GM21367 (cell line): ENCODE measurements around the gene SERPINA5.

Experiments used
- ATAC-seq: cut with Tn5 transposase; IDR thresholded peaks from one replicate; pipeline ENCODE4 v1.9.1; 2021; ENCODE audit not compliant: unreplicated experiment

SERPINA5 gene, protein sequence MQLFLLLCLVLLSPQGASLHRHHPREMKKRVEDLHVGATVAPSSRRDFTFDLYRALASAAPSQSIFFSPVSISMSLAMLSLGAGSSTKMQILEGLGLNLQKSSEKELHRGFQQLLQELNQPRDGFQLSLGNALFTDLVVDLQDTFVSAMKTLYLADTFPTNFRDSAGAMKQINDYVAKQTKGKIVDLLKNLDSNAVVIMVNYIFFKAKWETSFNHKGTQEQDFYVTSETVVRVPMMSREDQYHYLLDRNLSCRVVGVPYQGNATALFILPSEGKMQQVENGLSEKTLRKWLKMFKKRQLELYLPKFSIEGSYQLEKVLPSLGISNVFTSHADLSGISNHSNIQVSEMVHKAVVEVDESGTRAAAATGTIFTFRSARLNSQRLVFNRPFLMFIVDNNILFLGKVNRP

DNA sequence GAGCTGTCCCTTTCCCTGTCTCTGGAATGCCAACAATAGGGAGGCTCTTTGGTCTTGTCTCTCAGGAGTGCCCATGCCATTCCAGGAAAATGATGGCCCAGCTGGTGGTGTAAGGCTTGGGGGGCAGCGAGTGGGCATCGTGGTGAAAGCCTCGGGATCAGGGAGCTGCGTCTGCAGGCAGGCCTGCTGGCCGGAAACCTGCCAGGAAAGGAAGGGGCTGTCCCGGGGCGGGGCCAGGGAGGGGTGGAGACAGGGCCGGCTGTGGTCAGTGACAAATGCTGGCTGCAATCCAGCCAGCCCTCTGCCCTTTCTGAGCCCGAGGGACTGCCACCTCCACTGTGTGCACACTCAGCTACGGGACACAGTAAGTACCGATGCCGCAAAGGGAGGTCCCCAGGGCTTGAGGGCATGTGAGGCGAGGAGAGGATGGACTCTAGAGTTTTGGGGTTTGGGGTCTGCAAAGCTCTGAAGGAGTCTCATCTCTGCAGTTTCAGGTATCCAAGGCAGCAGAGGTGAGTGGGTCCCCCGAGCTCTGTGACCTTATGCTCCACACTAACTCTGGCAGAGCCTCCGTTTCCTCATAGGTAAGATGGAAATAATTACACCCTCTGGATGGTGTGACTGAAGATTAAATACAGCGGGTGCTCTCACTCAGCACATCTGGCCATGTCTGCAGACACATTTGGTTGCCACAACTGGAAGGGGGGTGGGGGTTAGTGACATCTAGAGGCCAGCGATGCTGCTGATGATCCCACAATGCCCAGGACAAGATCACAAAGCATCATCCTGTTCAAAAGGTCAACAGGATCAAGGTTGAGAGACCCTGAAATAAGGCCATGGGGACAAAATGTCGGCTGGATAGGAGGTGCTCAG lies at the start of gene SERPINA5:
TSS of gene SERPINA5 (plus strand) at position 300 of the 873 bp plus-strand sequence. CDS start 5,937 bp downstream, outside the sequence.
- ATAC-seq: no peak

DNA sequence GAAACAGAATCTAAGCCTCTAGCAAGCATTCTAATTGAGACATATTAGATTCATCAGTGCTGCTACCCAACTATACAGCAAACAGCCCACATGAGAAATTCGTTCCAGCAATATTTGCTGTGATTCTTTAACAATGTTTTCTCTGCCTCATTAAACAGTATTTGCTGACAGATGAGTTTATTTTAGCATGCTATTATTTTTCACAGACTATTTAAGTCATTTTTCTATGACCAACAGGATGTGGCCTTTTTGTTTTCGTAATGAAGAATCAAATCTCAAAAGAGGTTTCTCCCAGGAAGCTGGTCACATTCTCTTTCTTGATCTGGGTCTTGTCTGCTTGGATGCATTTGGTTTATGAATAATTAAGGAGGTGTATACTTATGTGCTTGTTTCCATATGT lies 48.8 kb upstream of the SERPINA5 start:
- no peak for ATAC-seq

DNA sequence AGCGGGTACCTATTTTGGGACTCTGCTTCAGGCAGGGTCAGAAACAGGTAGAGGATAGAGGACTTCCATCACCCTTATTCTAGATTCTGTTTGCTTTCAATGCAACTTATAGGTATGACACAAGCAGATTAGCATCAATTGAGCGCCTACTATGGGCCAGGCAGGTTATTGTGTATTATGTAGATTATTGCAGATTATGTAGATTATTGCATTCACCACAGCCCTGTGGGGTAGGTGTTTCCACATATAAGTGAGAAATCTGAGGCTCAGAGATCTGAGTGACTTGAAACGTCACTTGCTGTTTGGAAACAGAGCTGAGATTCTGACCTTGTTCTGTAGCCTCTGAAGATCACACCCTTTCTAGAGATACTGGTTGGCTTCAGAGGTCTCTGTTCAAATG lies 45.7 kb upstream of the SERPINA5 start:
- no peak for ATAC-seq

DNA sequence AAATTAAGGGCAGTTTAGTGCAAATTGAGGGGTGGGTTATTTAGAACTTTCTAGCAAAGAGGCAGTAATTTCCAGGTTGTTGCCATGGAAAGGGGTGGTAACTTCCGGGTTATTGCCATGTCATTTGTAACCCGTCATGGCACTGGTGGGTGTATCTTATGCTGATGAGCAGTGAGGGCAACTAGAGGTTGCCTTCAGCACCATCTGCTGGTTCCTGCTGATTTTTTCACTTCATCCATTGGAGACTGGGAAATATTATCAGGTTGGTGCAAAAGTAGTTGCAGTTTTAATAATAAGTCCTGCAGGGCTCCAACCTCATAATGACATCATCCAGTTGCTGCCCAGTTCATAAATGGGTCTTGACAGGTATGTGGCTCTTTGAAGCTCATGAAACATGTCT lies 44.4 kb upstream of the SERPINA5 start:
- ATAC-seq: no peak

DNA sequence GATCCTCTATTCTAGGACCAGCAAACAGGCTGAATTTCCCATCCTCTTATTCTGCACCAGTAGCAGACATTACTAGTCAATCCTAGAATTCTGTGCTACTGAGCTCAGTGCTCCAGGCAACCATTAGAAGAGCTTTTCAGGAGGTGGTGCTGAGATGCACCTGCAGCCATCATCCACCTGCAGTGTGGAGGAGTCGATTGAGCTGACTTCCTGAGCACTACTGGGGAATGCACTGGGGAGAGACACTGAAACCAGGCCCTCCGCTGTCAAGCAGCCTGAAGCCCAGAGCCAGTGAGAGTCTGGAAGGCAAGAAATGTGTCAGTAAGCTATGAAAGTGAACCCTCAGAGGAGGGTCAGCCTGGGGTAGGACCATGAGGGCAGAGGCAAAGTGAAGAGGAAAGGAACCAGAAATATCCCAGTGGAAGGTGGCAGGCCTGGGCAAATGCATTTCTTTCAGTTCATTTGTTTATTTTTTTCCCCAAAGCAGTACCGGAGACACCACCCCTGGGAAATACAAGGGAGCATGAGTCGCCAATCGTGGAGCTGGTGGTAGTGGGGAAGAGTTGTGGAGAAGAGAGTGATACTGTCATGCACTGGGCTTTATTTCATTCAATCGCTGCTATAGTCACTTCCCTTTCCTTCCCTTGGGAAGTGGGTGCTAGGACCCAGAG lies 43.0 kb upstream of the SERPINA5 start:
- no peak for ATAC-seq

DNA sequence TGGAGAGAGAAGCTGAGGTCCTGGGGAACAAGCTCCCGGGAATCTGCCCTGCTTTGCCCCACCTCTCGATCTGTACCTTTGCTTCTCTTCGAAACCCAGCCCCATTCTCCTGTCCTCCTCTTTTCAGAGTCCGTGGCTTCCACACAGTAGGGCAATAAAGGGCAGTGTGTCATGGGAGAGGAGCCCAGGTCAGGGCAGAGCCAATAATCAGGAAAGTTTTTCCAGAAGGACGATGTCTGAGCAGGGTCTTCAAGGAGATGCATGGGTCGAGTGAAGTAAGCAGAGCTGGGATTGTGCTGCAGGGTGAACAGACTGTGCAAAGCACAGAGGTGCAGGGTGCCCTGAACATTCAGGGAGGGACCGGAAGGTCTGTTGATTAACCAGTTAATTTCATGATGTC lies 42.0 kb upstream of the SERPINA5 start:
- no peak for ATAC-seq

DNA sequence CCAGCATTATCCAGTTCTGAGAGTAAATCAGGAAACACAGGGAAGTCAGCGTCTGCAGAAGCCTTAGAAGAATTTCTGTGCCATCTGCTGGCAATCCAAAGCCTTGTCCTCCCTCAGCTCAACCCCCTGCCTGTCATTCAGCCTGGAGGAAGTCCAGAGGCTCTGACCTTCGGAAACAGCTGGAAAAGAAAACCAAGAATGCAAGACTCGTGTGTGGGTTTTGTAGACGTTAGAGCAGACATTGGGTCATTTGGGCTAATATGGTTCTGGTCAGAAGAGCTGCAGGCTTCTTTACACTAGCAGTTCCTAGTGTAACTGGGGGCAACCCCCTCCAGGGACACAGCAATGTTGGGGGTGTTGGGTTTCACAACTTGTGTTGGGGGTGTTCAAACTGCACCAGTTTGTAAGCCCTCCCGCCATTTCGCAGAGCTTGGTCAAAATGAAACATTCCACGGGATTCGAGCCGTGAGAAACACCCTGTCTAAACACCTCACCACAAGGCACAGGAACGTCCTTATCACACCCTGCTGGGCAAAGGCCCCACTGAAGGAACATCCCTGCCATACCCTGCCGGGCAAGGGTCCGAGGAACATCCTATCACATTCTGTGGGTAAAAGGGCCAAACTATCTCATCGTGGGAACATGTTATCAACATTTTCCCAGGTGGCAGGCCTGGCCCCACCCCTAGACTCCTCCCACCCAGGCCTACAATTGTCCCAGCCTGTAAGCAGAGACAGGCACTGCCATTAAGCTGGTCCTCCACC lies 41.0 kb upstream of the SERPINA5 start:
- no peak for ATAC-seq

DNA sequence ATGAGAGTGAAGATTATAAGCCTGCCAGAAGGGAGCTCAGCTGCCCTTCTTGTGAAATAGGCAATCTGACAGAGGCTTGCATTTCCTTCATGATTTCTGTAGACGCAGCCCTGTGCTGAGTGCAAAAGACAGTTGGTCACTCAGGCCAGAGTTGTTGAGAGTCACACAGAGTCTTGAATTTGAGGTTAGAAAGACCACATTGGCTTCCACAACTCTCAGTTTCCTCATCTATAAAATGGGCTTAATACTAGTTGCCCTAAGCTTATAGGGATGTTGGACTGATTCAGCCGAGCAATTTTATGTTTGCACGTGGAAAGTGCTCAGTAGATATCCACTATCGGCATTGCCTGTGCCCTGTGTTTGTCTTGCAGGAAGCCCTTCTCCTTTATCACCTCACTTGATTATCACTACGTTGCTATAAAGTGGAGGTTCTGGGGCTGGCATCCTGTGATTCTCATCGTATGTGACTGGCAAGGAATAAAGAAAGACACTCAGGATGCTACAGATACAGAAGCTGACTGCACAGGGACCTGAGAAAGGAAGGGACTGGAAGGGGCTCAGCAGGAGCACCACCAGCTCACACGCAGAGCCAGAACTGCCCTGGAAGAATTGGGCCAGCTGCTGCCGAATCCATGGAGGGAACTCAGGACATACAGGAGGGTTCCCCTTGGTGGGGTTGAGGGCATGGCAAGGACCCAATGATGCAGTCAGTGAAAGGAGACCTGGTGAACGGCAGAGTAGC lies 39.8 kb upstream of the SERPINA5 start:
- ATAC-seq: no peak

DNA sequence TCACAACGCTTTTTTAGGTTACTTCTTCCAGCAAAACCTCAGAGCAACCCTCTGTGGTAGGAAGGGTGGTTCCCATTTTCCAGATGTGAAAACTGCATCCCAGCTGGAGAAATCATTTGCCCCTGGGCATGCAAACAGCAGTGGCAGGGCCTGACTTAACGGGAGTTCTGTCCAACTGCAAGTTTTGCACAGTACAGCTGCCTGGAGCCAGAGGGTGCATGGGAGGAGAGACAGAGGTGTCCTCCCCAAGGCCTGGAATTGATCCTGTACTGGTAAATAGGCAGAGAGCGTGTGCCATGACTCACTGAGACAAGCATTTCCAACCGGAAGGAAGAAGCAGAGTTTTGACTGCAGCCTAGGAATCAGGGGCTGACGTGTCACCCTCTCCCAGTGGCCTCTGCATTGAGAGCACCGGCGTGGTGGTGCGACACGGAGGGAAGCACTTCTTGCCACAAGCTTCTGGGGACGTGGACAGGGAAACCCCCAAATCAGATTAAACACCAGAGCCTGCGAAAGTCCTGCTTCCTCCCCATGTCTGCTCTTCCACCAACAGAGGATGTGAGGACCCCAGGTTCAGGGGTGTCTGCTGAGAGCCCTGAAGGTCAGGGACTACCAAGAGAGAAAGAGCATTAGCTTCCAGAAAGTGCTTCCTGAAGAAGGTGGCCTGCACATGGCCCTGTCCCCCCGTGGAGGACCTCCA lies 39.0 kb upstream of the SERPINA5 start:
- no peak for ATAC-seq

DNA sequence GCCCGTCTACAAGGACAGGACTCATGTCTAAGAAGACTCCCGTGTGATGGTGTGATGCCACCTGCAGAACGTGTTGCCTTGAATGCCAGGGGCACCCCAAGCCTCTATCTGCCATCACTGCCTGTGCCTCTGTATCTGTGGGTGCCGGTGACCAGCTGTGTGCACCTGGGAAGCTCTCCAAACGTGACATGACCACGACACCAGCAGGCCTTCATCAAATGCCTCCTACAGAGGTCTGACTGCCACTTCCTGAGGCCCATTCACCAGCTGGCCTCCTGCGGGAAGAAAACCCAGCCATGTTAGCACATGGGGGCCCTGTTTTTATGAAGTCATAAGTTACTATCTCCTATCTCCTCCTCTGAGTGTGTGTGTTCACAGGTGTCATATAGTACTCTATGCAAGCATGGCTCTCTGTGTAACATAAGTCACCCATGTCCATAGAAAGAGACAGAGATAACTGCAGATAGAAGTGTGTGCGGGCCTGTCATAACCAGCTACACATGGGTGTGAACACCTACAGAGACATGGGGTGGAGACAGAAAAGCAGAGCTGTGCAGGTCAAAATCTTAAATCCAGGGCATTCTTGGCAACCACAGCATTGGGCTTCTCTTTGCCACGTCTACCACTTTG lies 38.3 kb upstream of the SERPINA5 start:
- no peak for ATAC-seq

DNA sequence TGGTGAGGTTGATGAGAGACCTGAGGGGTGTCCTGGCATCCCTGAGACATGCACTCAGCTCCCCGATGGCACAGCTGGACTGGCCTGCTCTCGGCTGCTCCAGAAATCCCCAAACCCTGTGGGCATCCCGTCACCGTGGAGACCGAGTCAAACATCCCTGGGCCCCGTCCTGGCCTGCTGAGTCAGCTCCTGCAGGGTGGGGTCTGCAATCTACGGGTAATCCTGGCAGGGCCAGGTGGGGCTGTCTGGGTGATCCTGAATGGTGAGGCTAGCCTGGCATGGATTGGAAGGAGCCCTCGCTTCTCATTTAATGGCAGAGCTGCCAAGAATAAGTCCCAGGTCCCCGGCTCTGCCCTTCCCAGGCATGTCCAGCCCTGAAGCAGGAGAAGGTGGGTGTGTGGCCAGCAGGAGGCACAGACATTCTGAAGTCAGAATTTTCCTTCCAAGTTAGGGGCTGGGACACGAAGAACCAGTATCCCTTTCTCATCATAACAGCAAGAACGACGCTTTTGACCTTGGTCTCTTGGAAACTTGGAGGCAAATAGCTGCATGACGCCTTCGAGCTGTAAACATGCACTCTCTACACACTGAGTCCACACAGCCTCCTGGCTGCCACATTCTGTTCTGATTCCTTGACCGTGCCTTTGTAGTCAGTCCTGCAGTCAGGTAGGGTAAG lies 37.6 kb upstream of the SERPINA5 start:
- no peak for ATAC-seq

DNA sequence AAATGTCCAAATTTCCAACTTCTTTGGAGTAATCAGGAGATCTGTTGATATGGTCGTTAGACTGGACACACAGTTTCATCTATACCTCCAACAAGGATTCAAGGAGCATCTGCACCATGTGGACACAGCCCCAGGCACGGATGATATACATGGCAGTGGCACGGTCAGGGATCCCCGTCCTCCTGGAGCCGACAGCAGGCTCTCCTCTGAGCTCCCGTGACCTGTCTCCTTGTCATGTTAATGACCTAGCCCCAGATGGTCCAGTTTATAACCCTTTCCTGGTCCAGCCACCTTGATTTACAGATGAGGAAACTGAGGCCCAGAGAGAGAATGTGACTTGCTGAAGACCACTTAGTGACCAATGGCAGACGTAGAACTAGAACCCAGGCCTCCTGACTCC lies 36.5 kb upstream of the SERPINA5 start:
- ATAC-seq: no peak

DNA sequence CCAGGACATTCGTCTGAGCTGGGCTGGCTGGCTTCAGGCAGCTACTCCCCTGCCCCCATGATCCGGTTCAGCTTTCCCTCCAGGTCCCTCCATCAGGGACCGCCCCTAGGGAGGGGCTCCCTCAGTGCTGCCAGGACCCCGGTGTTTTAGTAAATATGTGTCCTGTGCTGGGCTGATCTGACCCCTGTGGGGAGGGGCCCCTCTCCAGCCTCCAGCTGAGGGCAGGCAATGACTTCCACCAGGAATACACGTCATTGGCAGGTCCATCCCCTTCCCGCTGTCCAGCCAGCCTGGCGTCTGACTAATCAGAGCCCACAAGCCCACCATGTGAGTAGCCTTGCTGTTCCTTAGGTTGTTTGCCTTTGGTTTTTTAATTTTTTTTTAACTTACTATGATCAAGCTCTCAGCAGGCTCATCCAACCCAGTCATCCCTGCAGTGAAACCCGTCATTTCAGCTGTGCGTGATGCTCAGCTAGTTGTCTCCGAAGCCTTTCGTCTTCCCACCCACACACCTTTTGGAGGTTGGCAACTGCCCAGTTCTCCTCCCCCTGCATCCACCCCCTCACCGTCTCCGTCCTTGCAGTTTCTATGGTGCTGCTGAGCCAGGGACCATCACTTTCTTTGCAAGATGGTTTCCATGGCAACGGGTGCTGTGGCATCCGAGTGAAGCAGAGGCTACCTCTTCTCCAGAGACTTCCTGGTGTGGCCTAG lies 35.9 kb upstream of the SERPINA5 start:
- no peak for ATAC-seq

DNA sequence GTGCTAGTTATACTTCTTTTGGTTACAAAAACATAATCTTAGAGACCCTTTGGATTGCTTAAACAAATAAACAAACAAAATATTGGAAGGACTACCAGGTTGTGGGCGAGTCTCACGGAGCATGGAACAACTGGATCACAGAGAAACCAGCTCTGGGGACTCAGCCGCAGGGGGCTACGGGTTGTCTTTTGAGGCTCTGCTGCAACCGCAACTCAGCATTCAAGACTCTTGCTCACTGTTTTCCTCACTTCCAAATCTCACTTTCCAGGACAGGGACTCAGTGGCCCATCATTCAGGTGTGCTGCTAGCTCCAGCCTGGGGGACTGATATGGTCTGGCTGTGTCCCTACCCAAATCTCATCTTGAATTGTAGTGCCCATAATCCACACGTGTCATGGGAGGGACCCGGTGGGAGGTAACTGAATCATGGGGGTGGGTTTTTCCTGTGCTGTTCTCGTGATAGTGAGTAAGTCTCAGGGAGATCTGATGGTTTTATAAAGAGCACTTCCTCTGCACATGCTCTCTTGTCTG lies 34.0 kb upstream of the SERPINA5 start:
- no peak for ATAC-seq

DNA sequence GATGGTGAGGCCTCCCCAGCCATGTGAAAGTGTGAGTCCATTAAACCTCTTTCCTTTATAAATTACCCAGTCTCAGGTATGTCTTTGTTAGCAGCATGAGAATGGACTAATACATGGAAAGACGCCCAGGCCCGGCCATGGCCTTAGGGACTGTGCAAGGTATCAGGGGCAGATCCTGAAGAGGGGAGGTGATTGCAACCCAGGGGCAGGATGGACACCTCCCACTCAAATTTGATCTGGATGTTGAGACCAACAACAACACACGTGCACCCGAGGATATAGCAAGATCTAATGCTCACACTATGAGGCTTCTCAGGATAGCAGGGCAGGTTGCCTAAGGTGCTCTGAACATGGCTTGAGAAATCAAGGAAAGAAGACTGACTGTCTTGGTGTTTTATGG lies 33.5 kb upstream of the SERPINA5 start:
- ATAC-seq: no peak

DNA sequence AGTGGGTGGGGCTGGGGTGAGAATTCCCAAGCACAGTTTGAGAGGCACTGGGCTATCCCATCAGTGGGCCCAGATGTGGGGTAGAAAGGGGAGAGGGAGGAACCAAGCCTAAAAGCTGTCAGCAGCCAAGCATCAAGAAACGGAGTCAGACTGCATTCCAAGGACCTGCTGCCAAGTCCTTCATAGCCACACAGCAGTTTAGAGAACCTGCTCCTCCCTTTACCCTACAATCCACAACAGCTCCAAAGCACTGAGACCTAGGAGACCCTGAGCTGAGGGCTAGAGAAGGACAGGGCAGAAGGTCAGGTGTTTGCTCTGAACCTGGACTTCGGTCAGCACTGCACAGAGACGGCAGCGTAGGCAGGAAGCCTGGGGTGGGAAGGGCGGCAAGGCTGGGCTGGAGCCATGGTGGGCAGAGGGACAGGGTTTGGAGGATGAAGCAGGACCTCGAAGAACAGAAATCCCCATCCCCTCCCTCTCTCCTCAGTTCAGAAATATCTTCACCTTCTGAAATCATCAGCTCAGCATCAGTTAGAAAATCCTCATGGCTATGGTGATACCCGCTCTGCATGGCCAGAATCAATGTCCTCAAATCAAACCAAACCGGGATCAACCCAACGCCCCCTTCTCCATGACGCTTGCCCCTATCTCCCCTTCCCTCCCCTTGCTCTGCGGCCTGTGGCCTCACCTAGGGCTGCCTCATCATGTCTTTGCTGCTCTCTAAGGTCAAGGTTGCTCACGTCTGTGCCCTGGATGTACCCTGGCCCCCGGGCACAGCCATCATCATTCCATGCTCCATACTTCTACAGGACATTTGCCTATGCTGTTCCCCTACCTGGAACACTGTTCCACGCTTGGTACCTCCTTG lies 32.9 kb upstream of the SERPINA5 start:
- no peak for ATAC-seq
